A673 (cell line): ENCODE data around the gene ARHGAP24. TPM values are rescaled to one million over a fixed set of nuclear protein-coding genes. Genes with fewer than 3 reads are reported as not detected.

Experiments
- BruUV-seq: library from RNA; stranded (reverse); fragments of 400-500 nt; replicated peaks from 2 replicates; lab custom pipeline; 2021; lab: Mats Ljungman, UMichigan
- CTCF ChIA-PET: fragments of 300-600 bp; sonication (Branson Sonifier 250); formaldehyde crosslinking; loops from one replicate; lab custom pipeline; 2022; ENCODE audit warnings: antibody characterized with exemption; lab: Charles Lee
- POLR2A ChIA-PET: fragments of 300-600 bp; sonication (Branson Sonifier 250); formaldehyde crosslinking; loops from one replicate; lab custom pipeline; 2022; ENCODE audit warnings: antibody characterized with exemption; ENCODE audit not compliant: low non-redundant PET; lab: Charles Lee
- DNase-seq: peaks from one replicate; pipeline ENCODE4 v3.0.0-alpha.2; 2015; ENCODE audit warnings: low spot score
- H3K27ac ChIP-seq: fragments of 200-600 bp; sonication (generic); 2 replicates; pipeline ENCODE4 v1.5.1; 2016; ENCODE audit warnings: mixed run types, low read depth, mild to moderate bottlenecking, mixed read lengths, antibody characterized with exemption, low read length; ENCODE audit not compliant: poor library complexity, severe bottlenecking
- H3K27me3 ChIP-seq: fragments of 200-600 bp; sonication (generic); replicated peaks from 2 replicates; pipeline ENCODE4 v1.6.1; 2017; ENCODE audit warnings: mixed run types, low read depth, mild to moderate bottlenecking, mixed read lengths, antibody characterized with exemption, low read length; ENCODE audit not compliant: insufficient read depth, poor library complexity
- H3K36me3 ChIP-seq: fragments of 200-600 bp; sonication (generic); 2 replicates; pipeline ENCODE4 v1.6.1; 2016; ENCODE audit warnings: mixed run types, mild to moderate bottlenecking, mixed read lengths, antibody characterized with exemption, low read length; ENCODE audit not compliant: insufficient read depth, poor library complexity, severe bottlenecking
- H3K4me1 ChIP-seq: fragments of 200-600 bp; sonication (generic); 2 replicates; pipeline ENCODE4 v1.6.1; 2017; ENCODE audit warnings: mixed run types, mild to moderate bottlenecking, mixed read lengths, antibody characterized with exemption, low read length; ENCODE audit not compliant: insufficient read depth, poor library complexity, severe bottlenecking
- H3K4me3 ChIP-seq: fragments of 200-600 bp; sonication (generic); 2 replicates; pipeline ENCODE4 v1.5.1; 2016; ENCODE audit warnings: low read depth, mixed run types, mild to moderate bottlenecking, mixed read lengths, low read length; ENCODE audit not compliant: poor library complexity, severe bottlenecking
- H3K9me3 ChIP-seq: fragments of 200-600 bp; sonication (generic); 2 replicates; pipeline ENCODE4 v1.6.1; 2016; ENCODE audit warnings: mixed run types, low read depth, mild to moderate bottlenecking, mixed read lengths, antibody characterized with exemption, low read length; ENCODE audit not compliant: poor library complexity, severe bottlenecking
- EZH2 ChIP-seq: fragments of 200-600 bp; sonication (generic); IDR thresholded peaks from 2 replicates; pipeline ENCODE4 v1.6.1; 2017; ENCODE audit warnings: borderline replicate concordance, low read depth, mild to moderate bottlenecking, mixed read lengths, antibody characterized with exemption, low read length; ENCODE audit not compliant: poor library complexity, severe bottlenecking
- intact Hi-C: fragments of 100-400 bp; cut with micrococcal nuclease; formaldehyde crosslinking; loops from one replicate; pipeline ENCODE4 v1.10.0; 2022; ENCODE audit not compliant: unreplicated experiment
- total RNA-seq: library from RNA; stranded (reverse); gene quantifications from 2 replicates; pipeline ENCODE4 v1.2.3, GENCODE V29; 2021
- TF ChIP-seq, protein P1 (sequence below): fragments of 300-800, 200-600 bp; sonication (generic); conservative IDR thresholded peaks from 2 replicates; pipeline ENCODE4 v1.5.1; 2017; ENCODE audit warnings: low read depth, mild to moderate bottlenecking, antibody characterized with exemption, low read length, moderate library complexity, mixed read lengths

ARHGAP24 gene
- total RNA-seq, 1 experiment from 2014 or later, result 5.8 TPM

DNA sequence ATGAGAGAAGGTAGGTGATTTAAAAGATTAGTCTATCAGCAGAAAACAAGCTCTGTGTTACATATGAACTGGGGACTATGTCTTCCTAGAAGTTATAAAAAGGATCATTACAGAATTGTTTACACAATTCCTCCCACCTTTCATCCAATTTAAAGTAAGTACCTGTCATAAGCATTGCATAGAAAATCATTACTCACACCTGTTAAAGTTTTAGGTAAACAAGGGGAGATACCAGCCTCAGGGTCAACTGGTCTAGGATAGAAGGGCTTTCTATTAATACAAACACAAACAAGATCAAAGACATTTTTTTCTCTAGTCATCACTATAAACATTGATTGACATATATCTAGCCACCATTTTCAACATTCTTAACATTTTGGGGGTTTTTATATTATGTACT is 333.9 kb downstream of the ARHGAP24 start:
- POLR2A ChIA-PET, result interaction anchor here (0.7 kb wide), 1 partner anchor 215 kb away, joined by 3 read pairs; no protein-coding TSS in a partner anchor
- H3K27ac ChIP-seq, result no peak overlapping the region
- no peaks in the 10 kb centered on the region for H3K4me1 ChIP-seq
- CTCF ChIA-PET, result no interaction called here
- H3K4me3 ChIP-seq, result no peak overlapping the region
- H3K27me3 ChIP-seq, result no peaks in the 10 kb centered on the region
- TF ChIP-seq EZH2, result no peak
- TF ChIP-seq, protein P1, sequence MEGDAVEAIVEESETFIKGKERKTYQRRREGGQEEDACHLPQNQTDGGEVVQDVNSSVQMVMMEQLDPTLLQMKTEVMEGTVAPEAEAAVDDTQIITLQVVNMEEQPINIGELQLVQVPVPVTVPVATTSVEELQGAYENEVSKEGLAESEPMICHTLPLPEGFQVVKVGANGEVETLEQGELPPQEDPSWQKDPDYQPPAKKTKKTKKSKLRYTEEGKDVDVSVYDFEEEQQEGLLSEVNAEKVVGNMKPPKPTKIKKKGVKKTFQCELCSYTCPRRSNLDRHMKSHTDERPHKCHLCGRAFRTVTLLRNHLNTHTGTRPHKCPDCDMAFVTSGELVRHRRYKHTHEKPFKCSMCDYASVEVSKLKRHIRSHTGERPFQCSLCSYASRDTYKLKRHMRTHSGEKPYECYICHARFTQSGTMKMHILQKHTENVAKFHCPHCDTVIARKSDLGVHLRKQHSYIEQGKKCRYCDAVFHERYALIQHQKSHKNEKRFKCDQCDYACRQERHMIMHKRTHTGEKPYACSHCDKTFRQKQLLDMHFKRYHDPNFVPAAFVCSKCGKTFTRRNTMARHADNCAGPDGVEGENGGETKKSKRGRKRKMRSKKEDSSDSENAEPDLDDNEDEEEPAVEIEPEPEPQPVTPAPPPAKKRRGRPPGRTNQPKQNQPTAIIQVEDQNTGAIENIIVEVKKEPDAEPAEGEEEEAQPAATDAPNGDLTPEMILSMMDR, result no peak
- no peak for DNase-seq
- intact Hi-C loops, result no loop called here
- H3K9me3 ChIP-seq, result no peaks in the 10 kb centered on the region
- BruUV-seq, result no TSS peak
- no peaks in the 10 kb centered on the region for H3K36me3 ChIP-seq

DNA sequence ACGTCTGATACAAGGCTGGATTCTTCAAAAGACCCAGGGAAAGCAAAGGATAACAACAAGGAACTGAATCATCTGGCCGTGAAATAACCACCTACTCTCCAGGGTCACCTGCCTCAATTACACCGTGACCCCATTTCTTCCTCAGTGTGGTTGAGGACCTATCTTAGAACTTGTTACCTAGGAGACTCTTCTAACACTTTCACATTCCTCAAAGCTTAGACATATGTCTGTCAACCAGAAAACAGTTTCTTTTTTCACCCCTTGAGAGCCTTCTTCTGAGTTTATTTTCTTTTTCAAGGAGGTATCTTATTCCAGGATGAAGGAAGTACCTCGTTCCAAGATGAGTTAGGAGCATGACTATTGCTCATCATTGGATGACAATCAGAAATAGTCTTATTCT is 337.8 kb downstream of the ARHGAP24 start:
- DNase-seq, result no peak
- intact Hi-C loops, result no loop called here
- no peaks in the 10 kb centered on the region for H3K9me3 ChIP-seq
- TF ChIP-seq, protein P1, result no peak
- no peak for TF ChIP-seq EZH2
- no TSS peak for BruUV-seq
- ChIA-PET CTCF (no interaction called here), POLR2A (no interaction called here)
- no peak overlapping the region for H3K27ac ChIP-seq
- H3K36me3 ChIP-seq, result no peaks in the 10 kb centered on the region
- H3K4me3 ChIP-seq, result no peak overlapping the region
- H3K27me3 ChIP-seq, result no peaks in the 10 kb centered on the region
- no peaks in the 10 kb centered on the region for H3K4me1 ChIP-seq

DNA sequence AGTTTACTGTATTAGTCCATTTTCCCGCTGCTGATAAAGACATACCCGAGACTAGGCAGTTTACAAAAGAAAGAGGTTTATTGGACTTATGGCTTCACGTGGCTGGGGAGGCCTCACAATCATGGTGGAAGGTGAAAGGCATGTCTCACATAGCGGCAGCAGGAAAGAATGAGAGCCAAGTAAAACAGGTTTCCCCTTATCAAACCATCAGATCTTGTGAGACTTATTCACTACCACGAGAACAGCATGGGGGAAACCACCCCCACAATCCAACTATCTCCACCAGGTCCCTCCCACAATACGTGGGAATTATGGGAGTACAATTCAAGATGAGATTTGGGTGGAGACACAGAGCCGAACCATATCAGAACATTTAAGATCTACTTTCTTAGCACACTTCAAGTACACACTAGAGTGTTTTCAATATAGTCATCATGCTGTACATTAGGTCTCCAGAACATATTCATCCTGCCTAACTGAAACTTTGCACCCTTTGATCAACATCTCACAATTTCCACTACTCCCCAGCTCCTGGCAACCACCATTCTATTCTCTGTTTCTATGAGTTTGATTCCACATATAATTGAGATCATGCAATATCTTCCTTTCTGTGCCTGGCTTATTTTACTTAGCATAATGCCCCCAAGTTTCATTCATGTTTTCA is 341.0 kb downstream of the ARHGAP24 start:
- no peaks in the 10 kb centered on the region for H3K9me3 ChIP-seq
- ChIA-PET POLR2A (no interaction called here), CTCF (no interaction called here)
- no TSS peak for BruUV-seq
- no peaks in the 10 kb centered on the region for H3K27me3 ChIP-seq
- intact Hi-C loops, result no loop called here
- no peaks in the 10 kb centered on the region for H3K4me1 ChIP-seq
- no peaks in the 10 kb centered on the region for H3K36me3 ChIP-seq
- H3K4me3 ChIP-seq, result no peak overlapping the region
- TF ChIP-seq, protein P1, result no peak
- TF ChIP-seq EZH2, result no peak
- H3K27ac ChIP-seq, result no peak overlapping the region
- DNase-seq, result no peak
